ENCODE measurements around the gene RGP1.

RGP1 gene

GRCh38 chr9:35723426-35723825, 25.7 kb upstream of the RGP1 start:
- no peak for DNase-seq

DNA sequence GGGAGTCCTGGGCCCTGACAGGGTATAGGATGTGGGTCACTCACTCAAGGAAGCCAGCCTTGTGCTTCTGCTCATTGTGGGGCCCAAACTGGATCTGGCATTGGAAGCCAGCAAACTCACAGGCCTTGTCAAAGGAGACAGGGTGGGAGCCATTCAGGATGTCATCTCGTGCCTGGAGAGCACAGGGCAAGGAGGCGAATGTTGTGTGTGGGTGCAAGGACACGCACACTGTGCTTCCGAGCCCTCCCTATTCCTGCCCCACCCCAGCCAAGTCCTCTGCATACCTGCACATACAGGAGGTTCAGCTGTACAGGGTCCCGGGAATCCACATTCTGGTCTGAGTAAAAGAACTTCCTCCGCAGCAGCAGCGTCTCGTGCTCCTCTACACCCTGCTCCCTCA, 25.2 kb upstream of the RGP1 start:
- DNase-seq: no peak

DNA sequence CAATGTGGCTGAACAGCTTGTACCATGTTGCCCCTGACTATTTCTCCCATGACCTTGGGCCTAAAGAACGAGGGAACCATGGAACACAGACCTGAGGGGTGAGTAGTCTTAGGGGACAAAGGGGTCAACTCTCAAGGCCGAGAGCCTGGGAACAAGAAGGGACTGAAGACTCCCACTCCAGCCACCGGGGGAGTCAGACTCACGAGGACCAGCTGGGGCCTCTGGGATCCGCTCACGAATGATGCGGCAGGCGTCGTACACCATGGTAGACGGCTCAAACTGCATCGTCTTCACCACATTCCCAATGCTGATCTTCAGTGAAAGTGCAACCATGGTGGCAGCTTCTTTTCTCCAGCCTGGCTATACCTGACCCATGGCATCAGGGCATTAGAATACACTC, 23.7 kb upstream of the RGP1 start:
- no peak for DNase-seq

DNA sequence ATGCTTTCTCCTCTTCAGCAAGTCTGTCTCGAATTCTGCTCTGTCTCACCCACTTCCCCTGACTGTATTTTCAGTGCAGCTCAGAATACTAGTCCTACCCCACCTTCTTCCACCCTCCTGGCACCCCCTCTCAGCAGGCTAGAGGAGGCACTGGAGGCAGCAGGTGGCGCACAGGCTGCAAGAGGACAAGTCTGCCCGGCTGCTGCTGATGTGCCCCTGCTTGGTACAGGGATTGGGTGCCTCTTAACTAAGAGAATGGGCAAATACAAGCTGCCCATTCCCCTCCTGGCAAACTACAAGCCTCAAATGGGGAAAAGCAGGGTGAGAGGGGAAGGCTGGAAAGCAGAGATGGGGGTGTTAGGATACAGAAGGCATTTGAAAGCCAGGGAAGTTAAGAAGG, 22.2 kb upstream of the RGP1 start:
- no peak for DNase-seq

- DNase-seq: no peak
Measured at GRCh38 chr9:35727676-35728040, 21.4 kb upstream of the RGP1 start.

- peak; percentile 39 for DNase-seq
Measured at GRCh38 chr9:35728041-35728971, 20.8 kb upstream of the RGP1 start.

GRCh38 chr9:35729101-35729500, 20.0 kb upstream of the RGP1 start:
- DNase-seq: no peak

DNA sequence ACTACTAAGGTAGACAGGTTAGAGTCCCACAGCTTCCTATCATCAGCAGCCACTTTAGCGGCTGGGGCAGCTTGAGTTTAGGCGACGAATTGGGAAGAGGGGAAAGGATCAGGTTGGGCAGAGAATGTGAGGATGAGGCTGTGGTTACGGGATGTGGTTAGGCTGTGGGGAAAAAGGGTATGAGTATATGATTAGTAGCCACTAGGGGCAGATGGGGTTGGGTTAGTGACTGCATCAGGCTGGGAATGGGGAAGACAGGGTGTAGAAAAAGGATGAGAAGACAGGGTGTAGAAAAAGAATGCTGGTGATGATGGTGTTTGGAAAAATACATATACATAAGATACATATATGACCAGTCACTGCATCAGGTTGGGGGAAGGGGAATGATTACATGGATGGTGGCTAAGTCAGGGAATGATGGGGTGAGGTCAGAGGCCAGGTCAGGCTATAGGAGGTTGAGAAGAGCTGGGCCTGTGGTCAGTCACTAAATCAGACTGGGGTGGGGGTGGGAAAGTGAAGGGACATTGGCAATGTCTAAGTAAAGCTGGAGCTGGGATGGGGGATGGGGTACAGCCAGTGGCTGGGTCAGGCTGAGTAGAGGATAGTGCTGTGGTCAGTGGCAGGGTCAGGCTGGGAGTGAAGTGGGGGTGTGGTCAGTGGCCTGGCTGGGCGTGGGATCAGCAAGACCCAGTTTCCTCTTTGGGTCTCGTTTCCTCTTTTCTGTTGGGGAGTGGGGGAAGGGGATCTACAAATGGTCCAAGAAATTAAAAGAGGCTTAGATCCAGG, 19.2 kb upstream of the RGP1 start:
- DNase-seq: peak; percentile 25

DNA sequence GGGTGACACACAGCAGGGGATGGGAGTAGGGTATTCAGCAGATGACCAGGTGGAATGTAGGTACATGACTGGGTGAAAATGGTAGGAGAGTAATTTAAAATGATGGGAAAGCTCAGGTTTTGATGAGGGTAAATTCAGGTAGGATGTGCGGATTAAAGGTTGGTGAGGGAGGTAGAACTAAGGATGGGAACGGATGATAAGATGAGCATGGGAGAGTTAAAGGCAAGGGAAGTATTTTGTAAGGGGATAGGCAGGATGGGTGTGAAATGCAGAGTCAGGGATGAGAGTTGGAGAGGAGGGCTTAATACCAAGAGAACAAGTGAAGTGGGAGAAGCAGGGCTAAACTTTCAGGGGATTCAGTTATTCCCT, 18.6 kb upstream of the RGP1 start:
- DNase-seq: no peak

- DNase-seq: no peak
Measured at GRCh38 chr9:35731415-35732184, 17.5 kb upstream of the RGP1 start.

DNA sequence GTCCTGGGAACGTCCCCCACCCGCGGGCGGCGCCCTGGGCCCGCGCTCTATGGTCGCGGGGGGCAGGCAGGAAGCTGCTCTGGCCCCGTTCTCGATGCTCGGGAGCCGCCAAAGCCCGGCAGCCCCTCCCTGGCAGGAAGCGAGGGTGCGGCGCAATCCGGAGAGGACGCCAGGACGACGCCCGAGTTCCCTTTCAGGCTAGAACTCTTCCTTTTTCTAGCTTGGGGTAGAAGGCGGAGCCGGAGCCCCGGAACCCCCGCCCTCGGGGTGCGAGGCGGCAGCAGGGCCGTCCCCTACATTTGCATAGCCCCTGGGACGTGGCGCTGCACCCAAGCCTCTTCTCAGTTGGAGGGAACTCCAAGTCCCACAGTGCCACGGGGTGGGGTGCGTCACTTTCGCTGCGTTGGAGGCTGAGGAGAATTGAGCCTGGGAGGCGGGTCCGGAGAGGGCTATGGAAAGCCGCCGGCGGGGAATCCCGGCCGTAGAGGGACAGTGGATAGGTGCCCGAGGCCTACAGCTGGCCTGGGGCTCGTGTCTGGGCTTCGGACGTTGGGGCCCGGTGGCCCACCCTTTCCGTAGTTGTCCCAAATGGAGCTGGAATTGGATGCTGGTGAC, 16.8 kb upstream of the RGP1 start, which contains the start of the genes CREB3 and TLN1:
Gene CREB3, plus strand, starts transcription at position 482 of the 615 bp plus-strand sequence. Its CDS starts 107 bp downstream, at position 589.
Gene TLN1, minus strand, starts transcription at position 11 of the 615 bp plus-strand sequence. CDS start 6,501 bp downstream, outside the sequence.
- peak; percentile 98 for DNase-seq

DNA sequence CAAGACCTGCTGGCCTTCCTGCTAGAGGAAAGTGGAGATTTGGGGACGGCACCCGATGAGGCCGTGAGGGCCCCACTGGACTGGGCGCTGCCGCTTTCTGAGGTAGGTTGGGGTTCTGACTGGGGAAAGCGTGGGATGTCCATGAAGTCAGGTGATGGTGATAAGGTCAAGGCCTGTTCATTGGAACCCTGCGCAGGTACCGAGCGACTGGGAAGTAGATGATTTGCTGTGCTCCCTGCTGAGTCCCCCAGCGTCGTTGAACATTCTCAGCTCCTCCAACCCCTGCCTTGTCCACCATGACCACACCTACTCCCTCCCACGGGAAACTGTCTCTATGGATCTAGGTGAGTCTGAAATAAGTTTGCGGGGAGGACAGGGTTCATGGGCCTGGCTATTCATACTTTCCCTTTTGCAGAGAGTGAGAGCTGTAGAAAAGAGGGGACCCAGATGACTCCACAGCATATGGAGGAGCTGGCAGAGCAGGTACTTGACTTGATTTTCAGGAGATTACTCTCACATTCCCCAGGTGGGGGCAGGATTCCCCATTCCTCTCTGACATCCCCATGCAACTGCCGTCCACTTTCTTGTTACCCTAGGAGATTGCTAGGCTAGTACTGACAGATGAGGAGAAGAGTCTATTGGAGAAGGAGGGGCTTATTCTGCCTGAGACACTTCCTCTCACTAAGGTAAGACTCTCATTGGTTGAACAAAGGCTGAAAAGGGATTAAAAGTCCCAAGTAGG, 16.1 kb upstream of the RGP1 start:
- DNase-seq: peak; percentile 13

DNA sequence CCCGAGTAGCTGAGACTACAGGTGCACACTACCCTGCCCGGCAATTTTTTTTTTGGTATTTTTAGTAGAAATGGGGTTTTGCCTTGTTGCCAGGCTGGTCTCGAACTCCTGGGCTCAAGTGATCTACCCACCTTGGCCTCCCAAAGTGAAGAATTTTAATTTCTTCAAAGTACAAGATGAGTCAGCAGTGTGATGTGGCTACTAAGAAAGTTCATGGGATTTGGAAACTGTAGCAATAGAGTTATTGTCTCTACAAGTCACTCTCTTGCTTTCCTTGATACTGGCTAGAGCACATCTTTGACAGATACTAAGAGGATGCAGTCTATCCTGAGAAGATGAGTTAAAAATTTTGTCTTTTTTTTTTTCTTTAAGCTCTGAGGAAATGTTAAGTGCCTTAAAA, 15.0 kb upstream of the RGP1 start:
- no peak for DNase-seq

GRCh38 chr9:35736201-35736633, 12.9 kb upstream of the RGP1 start:
- peak; percentile 64 for DNase-seq

DNA sequence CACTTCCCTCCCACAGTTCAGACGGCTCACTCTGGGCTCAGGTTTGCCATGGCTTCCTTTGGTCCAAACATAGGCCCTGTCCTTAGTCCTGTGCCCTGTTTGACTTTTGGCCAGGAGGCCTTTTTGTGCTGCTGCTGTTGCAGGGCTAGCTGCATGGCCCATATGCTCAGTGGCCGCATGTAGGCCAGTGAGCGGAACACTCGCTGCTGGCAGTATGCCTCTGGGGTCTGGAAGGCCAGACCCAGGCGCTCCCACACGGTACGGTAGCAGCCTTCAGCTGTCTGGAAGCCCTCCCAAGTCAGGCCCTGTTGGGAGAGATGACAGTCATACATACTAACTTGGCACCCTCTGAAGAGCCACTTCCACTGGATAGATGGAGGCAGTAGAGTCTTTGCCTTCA, 11.9 kb upstream of the RGP1 start:
- no peak for DNase-seq

DNA sequence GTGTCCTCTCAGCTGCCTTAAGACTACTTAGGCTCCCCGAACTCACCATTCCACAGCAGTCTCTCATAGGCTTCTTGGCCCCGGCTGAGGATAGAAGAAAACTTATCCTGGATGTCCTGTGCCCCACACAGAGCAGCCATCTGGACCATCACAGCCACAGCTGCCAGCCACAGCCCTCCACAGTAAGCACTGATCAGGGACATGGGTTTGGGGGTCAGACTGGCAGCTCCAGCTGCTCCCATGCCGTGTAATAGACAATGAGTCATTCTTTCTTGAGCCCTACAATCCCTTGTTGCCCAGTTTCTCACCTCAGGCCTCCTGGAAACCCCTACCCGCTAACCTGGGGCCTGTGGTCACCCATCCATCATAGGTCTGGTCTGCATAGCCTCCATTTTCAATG, 10.9 kb upstream of the RGP1 start:
- DNase-seq: no peak

GRCh38 chr9:35738924-35739323, 10.2 kb upstream of the RGP1 start:
- no peak for DNase-seq

- DNase-seq: no peak
Measured at GRCh38 chr9:35740243-35740642, 8.8 kb upstream of the RGP1 start.

DNA sequence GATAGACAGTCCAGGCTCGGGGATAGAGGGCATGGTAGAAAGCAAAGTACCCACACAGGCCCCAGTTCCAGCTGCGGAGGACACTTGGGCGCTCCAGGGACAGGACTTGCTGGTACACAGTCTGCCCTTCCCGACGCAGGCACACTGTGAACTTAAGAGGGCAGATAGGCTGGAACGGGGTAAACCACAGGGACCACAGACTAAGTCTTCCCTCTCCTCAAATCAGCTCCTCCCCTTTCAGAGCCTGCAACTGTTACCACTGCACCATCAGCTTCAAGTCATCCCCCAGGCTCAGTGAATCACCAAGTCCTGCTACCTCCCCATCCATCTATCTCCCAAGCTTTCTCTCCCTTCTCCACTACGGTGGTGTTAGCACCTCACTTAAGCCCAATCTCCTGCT, 7.3 kb upstream of the RGP1 start:
- no peak for DNase-seq

DNA sequence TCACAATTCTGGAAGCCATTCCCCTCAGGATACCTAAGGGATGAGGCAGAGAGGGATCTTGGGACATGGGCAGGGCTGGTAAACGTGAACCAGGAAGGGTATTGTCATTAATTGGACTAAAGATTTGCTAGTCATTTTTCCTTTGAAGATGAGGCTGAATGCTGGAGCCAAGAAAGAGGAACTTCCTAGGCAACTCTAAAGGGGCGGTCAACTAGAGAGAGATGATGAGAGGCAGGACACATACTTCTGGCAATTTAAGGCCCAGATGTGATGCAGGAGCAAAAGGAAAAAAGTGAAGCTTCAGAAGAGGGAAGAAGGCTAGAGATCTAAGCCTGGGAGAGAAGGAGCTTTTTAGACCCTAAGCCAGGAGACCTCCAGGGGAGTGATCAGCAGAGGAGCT, 5.6 kb upstream of the RGP1 start:
- DNase-seq: no peak

DNA sequence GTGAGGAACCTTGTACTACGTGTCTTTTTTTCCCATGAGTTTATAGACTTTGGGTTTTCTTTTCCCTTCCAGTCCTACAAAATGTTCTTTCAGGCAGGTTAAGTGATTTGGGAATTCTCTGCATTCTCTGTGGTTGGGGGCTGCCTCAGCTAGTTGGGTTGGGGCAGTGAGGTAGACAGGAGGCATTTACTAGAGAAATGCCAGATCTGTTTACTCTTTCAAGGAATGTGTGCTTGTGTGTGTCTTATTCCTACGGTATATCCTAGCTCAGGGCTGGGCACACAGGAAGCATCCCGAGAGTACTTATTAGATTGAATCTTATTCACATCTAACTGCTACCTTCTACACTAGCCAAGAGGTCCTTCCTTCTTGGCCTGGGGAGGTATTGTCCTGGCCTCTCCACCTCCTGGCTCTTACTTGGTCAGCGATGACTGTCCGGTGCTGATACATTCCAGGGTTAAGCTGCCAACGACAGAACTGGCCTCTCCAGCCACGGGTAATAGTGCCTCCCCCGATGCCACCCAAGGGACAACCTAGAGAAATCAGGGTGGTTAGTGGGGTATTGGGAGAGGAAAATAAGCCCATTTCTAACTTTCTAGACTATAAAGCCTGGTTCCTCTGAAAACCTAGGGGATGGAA, 5.1 kb upstream of the RGP1 start:
- no peak for DNase-seq

Measured in central memory CD4-positive, alpha-beta T cell (primary cell).